Esophagus muscularis mucosa (tissue), 4 donors: Measurements from ENCODE around the gene TTC6. TPM values are rescaled to one million over a fixed set of nuclear protein-coding genes. Genes with fewer than 3 reads are reported as not detected.
A peak's percentile ranks its signal among the peaks of the same experiment; 100 is the strongest.

Experiments used
- DNase-seq: peaks from one replicate; pipeline ENCODE4 v3.0.0-alpha.2; 2017; ENCODE audit errors: extremely low spot score
- H3K27ac ChIP-seq, 4 donors: fragments of 200-600 bp; sonication (generic); replicated peaks in 1 of 4; 1 replicate in 3 of 4; 2 replicates in 1 of 4; pipeline ENCODE4 v1.5.1; 2016 to 2019; ENCODE audit warnings: mild to moderate bottlenecking in 1 of 4
- H3K27me3 ChIP-seq, 4 donors: fragments of 200-600 bp; sonication (generic); one replicate each; pipeline versions ENCODE4 v1.5.1 to v1.6.0; 2016 to 2019
- H3K36me3 ChIP-seq, 4 donors: fragments of 200-600 bp; sonication (generic); one replicate each; pipeline ENCODE4 v1.5.1; 2016 to 2019
- H3K4me1 ChIP-seq, 4 donors: fragments of 200-600 bp; sonication (generic); one replicate each; pipeline ENCODE4 v1.5.1; 2016 to 2019
- H3K4me3 ChIP-seq, 4 donors: fragments of 200-600 bp; sonication (generic); 1 replicate in 2 of 4; 2 replicates in 2 of 4; pipeline ENCODE4 v1.5.1; 2016 to 2019; ENCODE audit warnings: mild to moderate bottlenecking in 4 of 4, moderate library complexity in 1 of 4
- H3K9me3 ChIP-seq, 4 donors: fragments of 200-600 bp; sonication (generic); 1 replicate in 3 of 4; 2 replicates in 1 of 4; pipeline ENCODE4 v1.5.1; 2016 to 2019
- EP300 ChIP-seq: sonication (generic); formaldehyde crosslinking; IDR thresholded peaks from one replicate; pipeline ENCODE4 v1.6.1; 2017; ENCODE audit warnings: antibody characterized with exemption
- POLR2A ChIP-seq: fragments of 450-650 bp; IDR thresholded peaks from one replicate; pipeline ENCODE4 v1.6.1; 2017; ENCODE audit warnings: antibody characterized with exemption, moderate library complexity, mild to moderate bottlenecking, low read depth
- POLR2AphosphoS5 ChIP-seq, 2 donors: sonication (generic); formaldehyde crosslinking; IDR thresholded peaks; one replicate each; pipeline ENCODE4 v1.6.1; 2017; ENCODE audit warnings: antibody characterized with exemption in 2 of 2
- WGBS: methylation state at CpG from one replicate; pipeline ENCODE4 v1.1.5; 2018; 5-methylcytosine and 5-hydroxymethylcytosine counted together
- intact Hi-C: fragments of 100-400 bp; cut with DNase I; formaldehyde crosslinking; loops from one replicate; pipeline ENCODE4 v1.15.1; 2023
- total RNA-seq, 4 donors: library from RNA; depleted of rRNA; stranded (reverse); fragments of >200 nt; gene quantifications; one replicate each; pipeline versions ENCODE4 v1.1.0 to v1.2.1, GENCODE V29; 2016
- TF ChIP-seq, protein P1 (sequence below), 3 experiments: fragments of 200-600 bp in 2 of 3; fragments of 450-650 bp in 1 of 3; sonication (generic) in 2 of 3; IDR thresholded peaks; one replicate each; pipeline ENCODE4 v1.5.1; 2017 to 2019; ENCODE audit warnings: antibody characterized with exemption in 3 of 3, mild to moderate bottlenecking in 2 of 3, moderate library complexity in 1 of 3

Gene TTC6
- total RNA-seq, 4 donors from 2014 or later = not detected

DNA sequence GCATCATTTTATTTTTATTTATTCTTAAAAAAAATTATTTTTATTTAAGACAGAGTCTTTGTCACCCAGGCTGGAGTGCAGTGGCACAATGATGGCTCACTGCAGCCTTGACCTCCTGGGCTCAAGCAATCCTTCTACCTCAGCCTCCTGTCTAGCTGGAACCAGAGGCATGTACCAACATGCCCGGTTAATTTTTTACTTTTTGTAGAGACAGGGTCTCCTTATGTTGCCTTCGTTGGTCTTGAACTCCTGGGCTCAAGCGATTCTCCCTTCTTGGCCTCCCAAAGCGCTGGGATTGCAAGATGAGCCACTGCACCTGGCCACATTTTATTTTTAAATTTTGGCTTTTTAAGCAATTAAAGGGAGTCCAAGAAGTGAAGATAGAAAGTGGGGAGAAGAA is 21.4 kb downstream of the TTC6 start:
- peaks cover 0 to 25% (median 7%) of the 10 kb centered on the region in 4 donors for H3K27me3 ChIP-seq
- no peak overlapping the region for H3K4me3 ChIP-seq
- intact Hi-C loops = no loop called here
- no peaks in the 10 kb centered on the region for H3K4me1 ChIP-seq
- WGBS = 96% methylated on average over 4 of the region's 4 CpGs
- H3K27ac ChIP-seq = no peak overlapping the region
- peaks cover 0 to 36% (median 21%) of the 10 kb centered on the region in 4 donors for H3K9me3 ChIP-seq
- no peaks in the 10 kb centered on the region for H3K36me3 ChIP-seq
- DNase-seq = no peak
- TF ChIP-seq POLR2AphosphoS5 (IDR thresholded peaks at IDR 0.05) (no peak), POLR2A (no peak), EP300 (no peak)
- TF ChIP-seq, protein P1, sequence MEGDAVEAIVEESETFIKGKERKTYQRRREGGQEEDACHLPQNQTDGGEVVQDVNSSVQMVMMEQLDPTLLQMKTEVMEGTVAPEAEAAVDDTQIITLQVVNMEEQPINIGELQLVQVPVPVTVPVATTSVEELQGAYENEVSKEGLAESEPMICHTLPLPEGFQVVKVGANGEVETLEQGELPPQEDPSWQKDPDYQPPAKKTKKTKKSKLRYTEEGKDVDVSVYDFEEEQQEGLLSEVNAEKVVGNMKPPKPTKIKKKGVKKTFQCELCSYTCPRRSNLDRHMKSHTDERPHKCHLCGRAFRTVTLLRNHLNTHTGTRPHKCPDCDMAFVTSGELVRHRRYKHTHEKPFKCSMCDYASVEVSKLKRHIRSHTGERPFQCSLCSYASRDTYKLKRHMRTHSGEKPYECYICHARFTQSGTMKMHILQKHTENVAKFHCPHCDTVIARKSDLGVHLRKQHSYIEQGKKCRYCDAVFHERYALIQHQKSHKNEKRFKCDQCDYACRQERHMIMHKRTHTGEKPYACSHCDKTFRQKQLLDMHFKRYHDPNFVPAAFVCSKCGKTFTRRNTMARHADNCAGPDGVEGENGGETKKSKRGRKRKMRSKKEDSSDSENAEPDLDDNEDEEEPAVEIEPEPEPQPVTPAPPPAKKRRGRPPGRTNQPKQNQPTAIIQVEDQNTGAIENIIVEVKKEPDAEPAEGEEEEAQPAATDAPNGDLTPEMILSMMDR (IDR thresholded peaks at IDR 0.05) = no peak

DNA sequence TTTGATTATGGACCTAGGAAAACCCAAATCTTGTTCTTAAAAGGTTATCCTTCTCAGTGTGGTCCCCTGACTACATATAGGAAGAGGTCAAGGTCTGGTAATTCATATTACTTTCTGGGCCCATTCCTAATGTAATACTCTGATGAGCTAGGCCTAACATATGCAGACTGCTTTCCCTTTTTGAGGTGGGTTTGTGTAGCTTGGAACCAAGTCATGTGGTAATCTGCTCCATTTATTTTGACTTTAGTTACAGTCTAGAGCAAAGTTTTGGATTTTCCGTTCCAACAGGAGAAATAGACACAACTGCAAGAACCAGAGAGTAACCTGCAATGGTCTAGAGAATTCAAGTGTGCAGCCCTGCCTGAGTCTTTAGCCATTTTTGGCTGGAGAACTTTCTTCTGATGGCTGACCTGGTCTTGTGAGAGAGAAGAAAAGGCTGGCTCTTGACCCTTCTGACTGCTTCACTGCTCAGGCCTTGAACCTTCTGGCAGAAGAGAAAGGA is 22.5 kb downstream of the TTC6 start:
- Histone ChIP-seq H3K27me3 (peaks cover 0 to 30% (median 17%) of the 10 kb centered on the region in 4 donors), H3K4me1 (peaks cover 7 to 10% (median 9%) of the 10 kb centered on the region in 4 donors), H3K36me3 (no peaks in the 10 kb centered on the region), H3K4me3 (no peak overlapping the region), H3K27ac (no peak overlapping the region), H3K9me3 (peaks cover 0 to 30% (median 18%) of the 10 kb centered on the region in 4 donors)
- 100% methylated on average over 1 of the region's 1 CpG for WGBS
- DNase-seq = no peak
- no peak for TF ChIP-seq POLR2AphosphoS5 (IDR thresholded peaks at IDR 0.05)
- TF ChIP-seq, protein P1 (IDR thresholded peaks at IDR 0.05) = no peak
- no peak for TF ChIP-seq POLR2A
- no peak for TF ChIP-seq EP300
- intact Hi-C loops = no loop called here

DNA sequence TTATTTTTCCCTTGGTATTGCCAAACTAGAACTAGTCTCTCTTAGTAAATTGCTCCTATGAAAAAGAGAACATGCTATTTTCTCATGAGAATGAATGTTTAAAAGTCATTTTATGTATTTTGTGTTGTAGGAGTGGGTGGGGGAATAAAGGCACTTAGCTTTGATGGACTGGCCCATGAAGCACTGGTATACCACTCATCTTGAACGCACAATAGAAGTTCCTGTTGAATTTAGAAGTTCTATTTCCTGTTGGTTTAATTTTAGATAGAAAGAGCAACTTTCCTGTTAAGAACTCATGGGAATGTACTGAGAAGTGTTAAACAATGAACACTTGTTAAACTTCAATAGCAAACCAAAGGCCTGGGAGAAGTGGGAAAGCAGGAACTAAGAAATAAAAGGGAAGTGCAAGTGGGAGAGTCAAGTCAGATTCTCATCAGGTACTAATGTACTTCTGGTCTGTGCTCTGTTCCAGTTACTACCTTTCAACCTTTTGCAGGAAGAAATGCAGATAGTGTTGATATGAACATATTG is 23.1 kb downstream of the TTC6 start:
- no peak for DNase-seq
- 70% methylated on average over 1 of the region's 1 CpG for WGBS
- intact Hi-C loops = no loop called here
- no peak overlapping the region for H3K27ac ChIP-seq
- H3K27me3 ChIP-seq = peaks cover 0 to 30% (median 17%) of the 10 kb centered on the region in 4 donors
- H3K4me3 ChIP-seq = no peak overlapping the region
- H3K9me3 ChIP-seq = peaks cover 0 to 29% (median 18%) of the 10 kb centered on the region in 4 donors
- H3K36me3 ChIP-seq = no peaks in the 10 kb centered on the region
- peaks cover 7 to 10% (median 9%) of the 10 kb centered on the region in 4 donors for H3K4me1 ChIP-seq
- TF ChIP-seq EP300 = no peak
- TF ChIP-seq POLR2AphosphoS5 (IDR thresholded peaks at IDR 0.05) = no peak
- TF ChIP-seq, protein P1 (IDR thresholded peaks at IDR 0.05) = no peak
- TF ChIP-seq POLR2A = no peak

DNA sequence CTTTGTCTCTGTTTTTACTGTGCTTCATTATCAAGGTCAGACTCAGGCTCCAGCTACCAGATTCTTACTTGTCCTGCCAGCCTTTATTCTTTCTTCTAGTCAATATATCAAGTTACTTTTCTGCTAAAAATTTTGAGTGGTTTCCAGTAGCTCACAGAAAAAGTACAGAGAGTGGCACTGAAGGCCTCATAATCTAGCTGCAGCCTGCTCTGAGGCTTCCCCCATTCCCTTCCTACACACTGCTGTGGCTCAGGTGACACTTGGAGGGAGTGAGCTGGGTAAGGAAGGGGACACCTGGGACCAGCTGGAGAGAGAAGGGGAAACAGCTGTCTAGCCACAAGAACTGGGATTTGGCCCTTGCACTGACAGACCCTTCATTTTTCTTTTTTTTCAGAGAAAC is 25.4 kb downstream of the TTC6 start:
- intact Hi-C loops = no loop called here
- peak; percentile 53 for DNase-seq
- Histone ChIP-seq H3K4me1 (peaks cover 7 to 10% (median 9%) of the 10 kb centered on the region in 4 donors), H3K4me3 (no peak overlapping the region), H3K36me3 (no peaks in the 10 kb centered on the region), H3K9me3 (peaks cover 0 to 7% (median 4%) of the 10 kb centered on the region in 4 donors), H3K27me3 (peaks cover 0 to 46% (median 17%) of the 10 kb centered on the region in 4 donors), H3K27ac (no peak overlapping the region)
- no peak for TF ChIP-seq POLR2AphosphoS5 (IDR thresholded peaks at IDR 0.05)
- TF ChIP-seq, protein P1 (IDR thresholded peaks at IDR 0.05) = no peak
- TF ChIP-seq EP300 = no peak
- TF ChIP-seq POLR2A = no peak
